Measurements from ENCODE around the gene SRBD1.

SRBD1 gene

GRCh38 chr2:45412754-45413379 is 198.2 kb downstream of the SRBD1 start:
- DNase-seq = no peak

GRCh38 chr2:45409677-45410076 is 201.4 kb downstream of the SRBD1 start:
- DNase-seq = no peak

- DNase-seq = no peak
Measured at GRCh38 chr2:45406621-45407020, 204.4 kb downstream of the SRBD1 start.

GRCh38 chr2:45404807-45405297 is 206.2 kb downstream of the SRBD1 start:
- DNase-seq = no peak

GRCh38 chr2:45403036-45403435 is 208.0 kb downstream of the SRBD1 start:
- no peak for DNase-seq

GRCh38 chr2:45401431-45401922 is 209.6 kb downstream of the SRBD1 start:
- DNase-seq = no peak

- DNase-seq = no peak
Measured at GRCh38 chr2:45399040-45399784, 211.9 kb downstream of the SRBD1 start.

GRCh38 chr2:45397292-45397691 is 213.8 kb downstream of the SRBD1 start:
- DNase-seq = no peak

GRCh38 chr2:45396671-45397070 is 214.4 kb downstream of the SRBD1 start:
- no peak for DNase-seq

GRCh38 chr2:45394842-45395241 is 216.2 kb downstream of the SRBD1 start:
- DNase-seq = no peak

GRCh38 chr2:45394216-45394615 is 216.9 kb downstream of the SRBD1 start:
- no peak for DNase-seq

- DNase-seq = no peak
Measured at GRCh38 chr2:45391866-45392265, 219.2 kb downstream of the SRBD1 start.

- DNase-seq = no peak
Measured at GRCh38 chr2:45390861-45391260, 220.2 kb downstream of the SRBD1 start.

- DNase-seq = no peak
Measured at GRCh38 chr2:45390441-45390840, 220.6 kb downstream of the SRBD1 start.

GRCh38 chr2:45388541-45389100 is 222.4 kb downstream of the SRBD1 start:
- DNase-seq = no peak

GRCh38 chr2:45382744-45383143 is 228.3 kb downstream of the SRBD1 start:
- no peak for DNase-seq

GRCh38 chr2:45380131-45380836 is 230.8 kb downstream of the SRBD1 start:
- DNase-seq = no peak

GRCh38 chr2:45379399-45380087 is 231.5 kb downstream of the SRBD1 start:
- DNase-seq = no peak

- no peak for DNase-seq
Measured at GRCh38 chr2:45373534-45373933, 237.5 kb downstream of the SRBD1 start.

- DNase-seq = no peak
Measured at GRCh38 chr2:45370369-45370768, 240.7 kb downstream of the SRBD1 start.

GRCh38 chr2:45368792-45369191 is 242.3 kb downstream of the SRBD1 start:
- no peak for DNase-seq

GRCh38 chr2:45361666-45362065 is 249.4 kb downstream of the SRBD1 start:
- DNase-seq = no peak

GRCh38 chr2:45354776-45355175 is 256.3 kb downstream of the SRBD1 start:
- no peak for DNase-seq
